Nephron progenitor cell (in vitro differentiated cells): ENCODE measurements around the gene CCDC17.
A peak's percentile ranks its signal among the peaks of the same experiment; 100 is the strongest.

Experiments
- DNase-seq: peaks from one replicate; pipeline ENCODE4 v3.0.0; 2021
- H3K27ac Mint-ChIP-seq: 2 replicates; pipeline ENCODE4 v1.8.0; 2021; ENCODE audit warnings: mild to moderate bottlenecking, moderate library complexity, mixed read lengths
- H3K27me3 Mint-ChIP-seq: 2 replicates; pipeline ENCODE4 v1.8.0; 2021; ENCODE audit warnings: mild to moderate bottlenecking, low read depth, mixed read lengths; ENCODE audit not compliant: poor library complexity
- H3K36me3 Mint-ChIP-seq: 2 replicates; pipeline ENCODE4 v1.8.0; 2021; ENCODE audit warnings: low read depth, mixed read lengths
- H3K4me1 Mint-ChIP-seq: 2 replicates; pipeline ENCODE4 v1.8.0; 2021; ENCODE audit warnings: mixed read lengths
- H3K4me3 Mint-ChIP-seq: 2 replicates; pipeline ENCODE4 v1.8.0; 2021; ENCODE audit warnings: mild to moderate bottlenecking, moderate library complexity, mixed read lengths
- H3K9me3 Mint-ChIP-seq: 2 replicates; pipeline ENCODE4 v1.8.0; 2021; ENCODE audit warnings: mild to moderate bottlenecking, moderate library complexity, mixed read lengths
- TF ChIP-seq, protein P1 (sequence below): fragments of 200-600 bp; sonication (generic); IDR thresholded peaks from 2 replicates; pipeline ENCODE4 v1.5.0; 2021; ENCODE audit warnings: antibody characterized with exemption

CCDC17 gene

DNA sequence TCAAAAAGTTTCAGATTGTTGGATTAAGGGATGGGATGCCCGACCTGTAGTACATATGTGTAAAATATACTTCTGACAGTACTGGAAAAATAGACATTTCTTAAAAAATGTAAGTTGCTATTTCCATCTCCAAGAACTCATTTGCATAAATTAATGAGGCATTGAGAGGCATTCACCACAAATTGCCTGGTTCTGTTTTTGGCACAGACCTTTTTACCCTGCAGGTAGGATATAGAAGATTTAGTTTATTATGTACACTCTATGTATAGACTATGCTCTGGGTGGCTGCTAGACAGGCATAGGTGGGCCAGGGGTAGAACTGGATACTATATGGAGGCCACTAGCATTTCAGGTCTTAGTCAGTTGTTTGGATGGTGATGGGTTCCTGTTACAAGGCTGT lies 8.0 kb downstream of the CCDC17 start:
- Mint-ChIP-seq H3K27me3 (no peaks in the 10 kb centered on the region), H3K4me1 (no peaks in the 10 kb centered on the region), H3K36me3 (peaks cover 68% of the 10 kb centered on the region), H3K9me3 (no peaks in the 10 kb centered on the region), H3K4me3 (no peak overlapping the region), H3K27ac (peak overlapping the region; percentile 50)
- no peak for DNase-seq
- TF ChIP-seq, protein P1, sequence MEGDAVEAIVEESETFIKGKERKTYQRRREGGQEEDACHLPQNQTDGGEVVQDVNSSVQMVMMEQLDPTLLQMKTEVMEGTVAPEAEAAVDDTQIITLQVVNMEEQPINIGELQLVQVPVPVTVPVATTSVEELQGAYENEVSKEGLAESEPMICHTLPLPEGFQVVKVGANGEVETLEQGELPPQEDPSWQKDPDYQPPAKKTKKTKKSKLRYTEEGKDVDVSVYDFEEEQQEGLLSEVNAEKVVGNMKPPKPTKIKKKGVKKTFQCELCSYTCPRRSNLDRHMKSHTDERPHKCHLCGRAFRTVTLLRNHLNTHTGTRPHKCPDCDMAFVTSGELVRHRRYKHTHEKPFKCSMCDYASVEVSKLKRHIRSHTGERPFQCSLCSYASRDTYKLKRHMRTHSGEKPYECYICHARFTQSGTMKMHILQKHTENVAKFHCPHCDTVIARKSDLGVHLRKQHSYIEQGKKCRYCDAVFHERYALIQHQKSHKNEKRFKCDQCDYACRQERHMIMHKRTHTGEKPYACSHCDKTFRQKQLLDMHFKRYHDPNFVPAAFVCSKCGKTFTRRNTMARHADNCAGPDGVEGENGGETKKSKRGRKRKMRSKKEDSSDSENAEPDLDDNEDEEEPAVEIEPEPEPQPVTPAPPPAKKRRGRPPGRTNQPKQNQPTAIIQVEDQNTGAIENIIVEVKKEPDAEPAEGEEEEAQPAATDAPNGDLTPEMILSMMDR: no peak

DNA sequence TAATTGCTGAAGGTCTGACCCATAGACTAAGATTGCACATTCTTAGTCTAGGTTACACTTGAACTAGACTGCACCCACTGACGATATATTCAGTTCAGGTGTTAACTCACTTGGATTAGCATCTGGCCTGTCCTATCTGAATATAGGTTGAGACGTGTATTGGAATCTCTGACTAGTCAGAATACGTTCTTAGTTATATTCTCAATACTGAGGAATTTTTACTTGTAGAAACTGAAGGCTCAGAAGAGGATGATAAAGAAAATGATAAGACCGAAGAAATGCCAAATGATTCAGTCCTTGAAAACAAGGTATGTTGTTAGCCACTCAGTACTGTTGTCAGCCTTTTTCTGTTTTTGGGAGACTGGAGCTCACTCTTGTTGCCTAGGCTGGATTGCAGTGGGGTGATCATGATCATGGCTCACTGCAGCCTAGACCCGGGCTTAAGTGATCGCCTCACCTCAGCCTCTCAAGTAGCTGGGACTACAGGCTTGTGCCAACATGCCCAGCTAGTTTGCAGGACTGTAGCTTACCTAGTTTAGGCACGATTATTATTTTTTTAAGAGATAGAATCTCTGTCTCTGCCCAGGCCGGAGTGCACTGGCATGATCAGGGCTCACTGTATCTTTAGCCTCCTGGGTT lies 10.8 kb downstream of the CCDC17 start:
- Mint-ChIP-seq H3K36me3 (peaks cover 81% of the 10 kb centered on the region), H3K9me3 (no peaks in the 10 kb centered on the region), H3K27ac (peak overlapping the region; percentile 7), H3K4me1 (no peaks in the 10 kb centered on the region), H3K27me3 (no peaks in the 10 kb centered on the region), H3K4me3 (no peak overlapping the region)
- no peak for DNase-seq
- TF ChIP-seq, protein P1: no peak

DNA sequence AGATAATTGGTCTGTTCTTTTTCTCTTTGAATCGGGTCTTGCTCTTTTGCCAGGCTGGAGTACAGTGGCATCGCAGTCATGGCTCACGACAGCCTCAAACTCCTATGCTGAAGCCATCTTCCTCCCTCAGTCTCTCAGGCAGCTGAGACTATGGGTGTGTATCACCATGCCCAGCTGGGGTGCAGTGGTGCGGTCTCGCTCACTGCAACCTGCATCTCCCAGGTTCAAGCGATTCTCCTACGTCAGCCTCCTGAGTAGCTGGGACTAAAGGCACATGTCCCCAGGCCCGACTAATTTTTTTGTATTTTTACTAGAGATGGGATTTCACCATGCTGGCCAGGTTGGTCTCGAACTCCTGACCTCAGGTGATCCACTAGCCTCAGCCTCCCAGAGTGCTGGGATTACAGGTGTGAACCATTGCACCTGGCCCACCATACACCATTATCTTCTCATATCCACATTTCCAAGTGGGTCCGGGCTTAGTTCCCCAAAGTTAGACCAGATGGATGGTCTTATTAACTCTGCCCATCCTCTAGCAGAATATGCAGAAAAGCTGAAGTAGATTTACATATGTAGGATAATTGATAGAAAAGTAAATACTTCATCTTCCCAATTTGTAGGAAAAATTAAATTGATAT lies 13.1 kb downstream of the CCDC17 start:
- Mint-ChIP-seq H3K4me3 (no peak overlapping the region), H3K9me3 (no peaks in the 10 kb centered on the region), H3K27ac (peak overlapping the region; percentile 88), H3K27me3 (no peaks in the 10 kb centered on the region), H3K4me1 (no peaks in the 10 kb centered on the region), H3K36me3 (peaks cover 86% of the 10 kb centered on the region)
- TF ChIP-seq, protein P1: no peak
- DNase-seq: no peak

DNA sequence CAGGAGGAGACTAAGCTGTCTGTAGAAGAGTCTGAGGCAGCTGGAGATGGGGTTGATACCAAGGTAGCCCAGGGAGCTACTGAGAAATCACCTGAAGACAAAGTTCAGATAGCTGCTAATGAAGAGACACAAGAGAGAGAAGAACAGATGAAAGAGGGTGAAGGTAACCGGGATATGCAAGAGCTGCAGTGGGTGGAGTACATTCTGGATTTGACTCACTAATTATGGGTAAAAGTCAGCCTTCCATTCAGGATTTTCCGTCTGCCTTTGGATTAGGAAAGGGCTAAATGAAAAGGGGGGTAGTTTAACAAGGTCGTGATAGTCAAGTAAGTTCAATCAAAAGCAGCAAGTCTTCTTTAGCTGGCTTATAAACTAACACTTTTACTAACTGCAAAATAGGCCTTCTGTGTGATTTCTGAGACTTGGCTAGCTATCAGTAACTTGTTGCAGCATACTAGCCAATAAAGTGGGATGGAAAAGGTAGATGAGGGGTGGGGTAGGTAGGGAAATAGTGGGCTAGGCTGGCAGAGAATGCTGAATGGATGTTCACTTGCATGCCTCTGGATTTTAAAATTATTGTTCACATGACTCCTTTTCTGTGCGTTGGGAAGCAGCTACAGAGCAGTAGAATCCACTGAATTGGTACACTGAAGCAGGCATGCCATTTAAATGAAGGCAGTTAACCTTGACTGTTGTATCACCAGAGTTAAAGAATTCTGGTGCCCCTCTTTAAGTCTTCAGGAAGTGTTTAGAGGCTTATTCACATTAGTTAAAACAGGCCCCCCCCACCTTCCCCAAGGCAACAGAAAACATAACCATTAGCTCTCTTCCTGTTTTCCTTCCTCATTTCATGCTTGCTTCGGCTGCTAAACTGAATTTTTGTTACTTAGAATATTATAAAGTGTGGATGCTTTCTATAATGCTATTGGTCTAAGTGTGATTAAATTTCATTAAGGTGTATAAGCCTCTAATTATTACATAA lies 15.4 kb downstream of the CCDC17 start:
- H3K27me3 Mint-ChIP-seq: no peaks in the 10 kb centered on the region
- TF ChIP-seq, protein P1: no peak
- no peak overlapping the region for H3K27ac Mint-ChIP-seq
- peaks cover 81% of the 10 kb centered on the region for H3K36me3 Mint-ChIP-seq
- DNase-seq: no peak
- H3K4me1 Mint-ChIP-seq: no peaks in the 10 kb centered on the region
- no peaks in the 10 kb centered on the region for H3K9me3 Mint-ChIP-seq
- H3K4me3 Mint-ChIP-seq: no peak overlapping the region

DNA sequence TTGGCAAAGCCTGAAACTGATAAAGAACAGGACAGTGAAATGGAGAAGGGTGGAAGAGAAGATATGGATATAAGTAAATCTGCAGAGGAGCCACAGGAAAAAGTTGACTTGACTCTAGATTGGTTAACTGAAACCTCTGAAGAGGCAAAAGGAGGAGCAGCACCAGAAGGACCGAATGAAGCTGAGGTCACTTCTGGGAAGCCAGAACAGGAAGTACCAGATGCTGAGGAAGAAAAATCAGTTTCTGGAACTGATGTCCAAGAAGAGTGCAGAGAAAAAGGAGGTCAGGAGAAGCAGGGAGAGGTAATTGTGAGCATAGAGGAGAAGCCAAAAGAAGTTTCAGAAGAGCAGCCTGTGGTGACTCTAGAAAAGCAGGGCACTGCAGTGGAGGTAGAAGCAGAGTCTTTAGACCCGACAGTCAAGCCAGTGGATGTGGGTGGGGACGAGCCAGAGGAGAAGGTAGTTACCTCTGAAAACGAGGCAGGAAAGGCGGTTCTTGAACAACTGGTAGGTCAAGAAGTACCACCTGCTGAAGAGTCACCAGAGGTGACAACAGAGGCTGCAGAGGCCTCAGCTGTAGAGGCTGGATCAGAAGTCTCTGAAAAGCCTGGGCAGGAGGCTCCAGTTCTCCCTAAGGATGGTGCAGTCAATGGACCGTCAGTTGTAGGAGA lies 16.3 kb downstream of the CCDC17 start:
- Mint-ChIP-seq H3K36me3 (peaks cover 77% of the 10 kb centered on the region), H3K4me1 (no peaks in the 10 kb centered on the region), H3K4me3 (no peak overlapping the region), H3K27me3 (no peaks in the 10 kb centered on the region), H3K27ac (peak overlapping the region; percentile 52), H3K9me3 (no peaks in the 10 kb centered on the region)
- TF ChIP-seq, protein P1: no peak
- no peak for DNase-seq
